Activated CD8-positive, alpha-beta T cell treated with anti-CD3 and anti-CD28 coated beads for 36 hours (primary cell): ENCODE results near the gene TMEM185A. TPM values are rescaled to one million over a fixed set of nuclear protein-coding genes. Genes with fewer than 3 reads are reported as not detected.
"Not testable (repeated sequence)": the region's sequence is repeated elsewhere in the genome, so short reads cannot be mapped to it uniquely, and the experiment has no call there.

ENCODE experiments used
- ATAC-seq: fragments of 200-7000 bp; cut with Tn5 transposase; one replicate; pipeline ENCODE4 v1.10.0; 2021; ENCODE audit warnings: mild to moderate bottlenecking, moderate library complexity
- CTCF ChIA-PET: fragments of 350-600 bp; sonication (Branson Sonifier 250); formaldehyde crosslinking; loops from one replicate; lab custom pipeline; 2021; ENCODE audit warnings: antibody characterized with exemption; lab: Charles Lee
- POLR2A ChIA-PET: fragments of 350-600 bp; sonication (Branson Sonifier 250); formaldehyde crosslinking; loops from one replicate; lab custom pipeline; 2021; ENCODE audit warnings: antibody characterized with exemption; lab: Charles Lee
- DNase-seq: peaks from one replicate; pipeline ENCODE4 v3.0.0-alpha.2; 2020
- H3K27ac Mint-ChIP-seq: one replicate; pipeline ENCODE4 v1.8.0; 2021; ENCODE audit warnings: mild to moderate bottlenecking, mixed read lengths
- H3K27me3 Mint-ChIP-seq: one replicate; pipeline ENCODE4 v1.8.0; 2021; ENCODE audit warnings: mixed read lengths
- H3K36me3 Mint-ChIP-seq: one replicate; pipeline ENCODE4 v1.8.0; 2021; ENCODE audit warnings: low read depth, mixed read lengths
- H3K4me1 Mint-ChIP-seq: one replicate; pipeline ENCODE4 v1.8.0; 2021; ENCODE audit warnings: low read depth, mixed read lengths
- H3K4me3 Mint-ChIP-seq: one replicate; pipeline ENCODE4 v1.8.0; 2021; ENCODE audit warnings: mild to moderate bottlenecking, moderate library complexity, mixed read lengths
- H3K9me3 Mint-ChIP-seq: one replicate; pipeline ENCODE4 v1.8.0; 2021; ENCODE audit warnings: mixed read lengths
- CTCF ChIP-seq: fragments of 200-600 bp; IDR thresholded peaks from one replicate; pipeline ENCODE4 v1.8.0; 2022; ENCODE audit warnings: antibody characterized with exemption, mild to moderate bottlenecking
- intact Hi-C: fragments of 100-400 bp; cut with micrococcal nuclease; formaldehyde crosslinking; loops from one replicate; pipeline ENCODE4 v1.10.0; 2022
- total RNA-seq, 2 experiments: library from RNA; stranded (reverse); gene quantifications; one replicate each; pipeline ENCODE4 v1.2.3, GENCODE V29; 2021

TMEM185A gene
- total RNA-seq, 2 experiments from 2014 or later = 13.2 to 14.6 TPM

- peaks cover 9% of the 10 kb centered on the region for H3K4me1 Mint-ChIP-seq
- TF ChIP-seq CTCF = no peak
- H3K27ac Mint-ChIP-seq = no peak overlapping the region
- ChIA-PET CTCF (no interaction called here), POLR2A (no interaction called here)
- no peak for ATAC-seq
- no peak for DNase-seq
- no peaks in the 10 kb centered on the region for H3K9me3 Mint-ChIP-seq
- H3K4me3 Mint-ChIP-seq = no peak overlapping the region
- intact Hi-C loops = no loop called here
- no peaks in the 10 kb centered on the region for H3K36me3 Mint-ChIP-seq
- H3K27me3 Mint-ChIP-seq = peaks cover 2% of the 10 kb centered on the region
These were observed 61.8 kb downstream of the TMEM185A start for GRCh38 chrX:149569770-149570169.

DNA sequence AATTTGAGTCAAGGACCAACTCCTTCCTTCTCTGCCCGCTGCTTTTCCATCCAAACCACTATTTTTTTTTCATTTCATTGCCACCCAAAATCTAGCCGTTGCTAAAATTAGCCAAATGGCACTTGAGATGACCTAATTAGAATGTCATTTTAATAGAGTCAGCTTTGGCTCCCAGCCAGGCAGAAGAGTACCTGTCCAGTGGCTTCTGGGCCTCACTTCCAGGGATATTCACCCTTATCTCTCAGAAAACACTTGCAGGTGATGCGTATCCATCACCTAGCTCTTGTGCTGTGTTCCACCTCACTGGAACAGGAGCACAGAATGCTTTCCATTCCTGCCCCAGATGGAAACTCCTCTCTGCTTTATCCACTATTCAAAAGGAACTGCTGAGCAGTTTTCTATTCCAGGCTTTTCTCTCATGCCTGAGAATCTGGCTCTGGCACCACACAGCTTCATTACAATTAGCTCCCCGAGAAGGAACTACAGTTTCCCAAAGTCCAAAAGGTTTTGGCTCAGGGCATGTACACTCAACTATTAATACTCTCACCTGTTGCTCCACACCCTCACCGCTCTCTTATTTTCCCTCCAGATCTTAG is 62.8 kb downstream of the TMEM185A start:
- CTCF ChIA-PET = no interaction called here
- Mint-ChIP-seq H3K4me3 (no peak overlapping the region), H3K4me1 (peaks cover 9% of the 10 kb centered on the region), H3K9me3 (no peaks in the 10 kb centered on the region), H3K36me3 (no peaks in the 10 kb centered on the region), H3K27me3 (peaks cover 2% of the 10 kb centered on the region), H3K27ac (no peak overlapping the region)
- intact Hi-C loops = no loop called here
- TF ChIP-seq CTCF = no peak
- POLR2A ChIA-PET = no interaction called here
- no peak for DNase-seq
- ATAC-seq = no peak

DNA sequence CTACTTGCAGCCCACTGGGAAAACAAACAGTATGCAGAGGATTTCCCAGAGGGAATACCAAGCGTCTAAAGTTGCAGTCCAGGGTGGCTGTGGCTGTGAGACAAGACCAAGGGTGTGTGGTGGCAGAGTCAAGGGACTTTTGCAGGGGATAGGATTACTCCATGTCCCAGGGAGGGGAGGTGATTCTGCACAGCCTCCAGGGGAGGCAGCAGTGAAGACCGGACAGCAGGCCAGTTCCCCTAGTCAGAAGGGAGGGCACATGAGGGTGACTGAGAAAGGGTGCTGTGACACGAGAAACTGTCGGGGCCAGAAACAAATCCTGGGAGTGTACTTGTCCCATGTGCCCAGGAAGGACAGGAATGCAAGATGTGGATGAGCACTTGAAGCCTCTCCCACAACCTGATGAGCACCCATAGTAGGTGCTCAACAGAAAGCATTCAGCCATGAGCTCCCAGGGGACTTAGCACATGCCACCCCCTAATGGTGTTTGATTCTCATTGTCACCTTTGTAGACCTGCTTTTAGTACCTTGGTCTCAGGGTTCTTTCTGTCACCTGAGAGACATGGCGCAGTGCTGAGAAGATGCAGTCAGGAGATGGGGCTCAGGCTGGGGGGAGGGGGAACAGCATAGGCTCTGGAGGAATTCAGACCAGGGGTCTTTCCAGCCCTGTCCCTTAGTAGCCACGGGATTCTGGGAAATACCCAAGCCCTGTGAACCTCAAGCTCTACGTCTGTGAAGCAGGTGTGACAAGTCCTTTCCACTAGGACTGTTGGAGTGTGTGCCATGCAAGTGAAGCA is 63.8 kb downstream of the TMEM185A start:
- no peak for TF ChIP-seq CTCF
- ATAC-seq (no peak), DNase-seq (no peak)
- H3K9me3 Mint-ChIP-seq = no peaks in the 10 kb centered on the region
- ChIA-PET CTCF (no interaction called here), POLR2A (no interaction called here)
- no peak overlapping the region for H3K27ac Mint-ChIP-seq
- intact Hi-C loops = no loop called here
- no peaks in the 10 kb centered on the region for H3K36me3 Mint-ChIP-seq
- peaks cover 7% of the 10 kb centered on the region for H3K4me1 Mint-ChIP-seq
- no peak overlapping the region for H3K4me3 Mint-ChIP-seq
- H3K27me3 Mint-ChIP-seq = peaks cover 2% of the 10 kb centered on the region

DNA sequence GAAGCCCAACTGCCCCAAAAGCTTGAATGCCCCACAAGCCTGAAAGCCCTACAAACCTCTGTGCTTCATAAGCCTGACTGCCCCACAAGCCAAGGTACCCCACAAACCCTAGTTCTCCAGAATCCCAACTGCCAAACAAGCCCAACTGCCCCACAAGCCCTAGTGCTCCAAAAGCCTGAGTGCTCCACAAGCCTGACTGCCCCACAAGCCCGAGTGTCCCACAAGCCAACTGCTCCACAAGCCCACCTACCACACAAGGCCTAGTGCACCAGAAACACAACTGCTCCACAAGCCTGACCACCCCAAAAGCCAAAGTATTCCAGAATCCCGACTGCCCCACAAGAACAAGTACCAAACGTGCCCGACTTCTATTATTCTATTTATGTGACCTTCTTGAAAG is 68.2 kb downstream of the TMEM185A start:
- POLR2A ChIA-PET = no interaction called here

DNA sequence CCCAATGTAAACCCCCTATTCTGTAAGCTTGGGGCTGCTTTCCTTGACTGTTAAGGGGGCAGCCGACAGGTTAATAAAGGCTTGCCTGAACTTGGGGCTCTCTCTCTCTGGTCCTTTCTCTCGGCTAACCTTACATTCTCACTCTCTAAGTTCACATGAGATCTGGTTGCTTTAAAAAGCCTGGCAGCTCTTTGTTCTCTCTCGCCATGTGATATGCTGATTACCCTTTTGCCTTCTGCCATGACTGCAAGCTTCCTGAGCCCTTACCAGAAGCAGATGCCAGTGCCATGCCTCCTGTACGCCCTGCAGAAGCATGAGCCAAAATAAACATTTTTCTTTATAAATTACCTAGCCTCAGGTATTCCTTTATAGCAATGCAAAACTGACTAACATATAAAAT is 76.3 kb downstream of the TMEM185A start:
- H3K27ac Mint-ChIP-seq, CTCF ChIA-PET, H3K27me3 Mint-ChIP-seq, intact Hi-C loops, DNase-seq, POLR2A ChIA-PET, H3K36me3 Mint-ChIP-seq, ATAC-seq, H3K4me1 Mint-ChIP-seq, H3K9me3 Mint-ChIP-seq, H3K4me3 Mint-ChIP-seq: not testable (repeated sequence)

More for the DNA sequence above, 68.2 kb downstream of the TMEM185A start:
- TF ChIP-seq CTCF = no peak
- Mint-ChIP-seq H3K4me1 (no peaks in the 10 kb centered on the region), H3K36me3 (no peaks in the 10 kb centered on the region), H3K9me3 (no peaks in the 10 kb centered on the region), H3K27ac (no peak overlapping the region), H3K4me3 (no peak overlapping the region), H3K27me3 (no peaks in the 10 kb centered on the region)
- no peak for DNase-seq
- CTCF ChIA-PET = no interaction called here
- no peak for ATAC-seq
- intact Hi-C loops = no loop called here

DNA sequence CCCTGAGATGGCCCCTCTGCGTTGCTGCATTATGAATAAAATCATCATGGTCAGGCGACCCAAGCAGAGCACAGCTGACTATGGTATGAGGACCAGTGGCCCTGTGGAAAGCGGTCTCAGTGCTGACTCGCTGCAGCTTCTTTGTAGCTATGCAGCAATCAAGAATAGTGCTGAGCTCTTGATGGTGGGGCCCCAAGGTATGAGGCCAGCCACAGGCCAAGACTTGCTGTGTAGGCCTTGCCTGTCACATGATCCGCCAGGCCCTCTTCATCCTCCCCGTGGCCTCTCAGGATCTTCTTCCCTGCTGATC is 79.7 kb downstream of the TMEM185A start:
- intact Hi-C loops, POLR2A ChIA-PET, H3K36me3 Mint-ChIP-seq, H3K9me3 Mint-ChIP-seq, H3K27ac Mint-ChIP-seq, ATAC-seq, H3K4me3 Mint-ChIP-seq, CTCF ChIA-PET, H3K27me3 Mint-ChIP-seq, DNase-seq, H3K4me1 Mint-ChIP-seq: not testable (repeated sequence)

DNA sequence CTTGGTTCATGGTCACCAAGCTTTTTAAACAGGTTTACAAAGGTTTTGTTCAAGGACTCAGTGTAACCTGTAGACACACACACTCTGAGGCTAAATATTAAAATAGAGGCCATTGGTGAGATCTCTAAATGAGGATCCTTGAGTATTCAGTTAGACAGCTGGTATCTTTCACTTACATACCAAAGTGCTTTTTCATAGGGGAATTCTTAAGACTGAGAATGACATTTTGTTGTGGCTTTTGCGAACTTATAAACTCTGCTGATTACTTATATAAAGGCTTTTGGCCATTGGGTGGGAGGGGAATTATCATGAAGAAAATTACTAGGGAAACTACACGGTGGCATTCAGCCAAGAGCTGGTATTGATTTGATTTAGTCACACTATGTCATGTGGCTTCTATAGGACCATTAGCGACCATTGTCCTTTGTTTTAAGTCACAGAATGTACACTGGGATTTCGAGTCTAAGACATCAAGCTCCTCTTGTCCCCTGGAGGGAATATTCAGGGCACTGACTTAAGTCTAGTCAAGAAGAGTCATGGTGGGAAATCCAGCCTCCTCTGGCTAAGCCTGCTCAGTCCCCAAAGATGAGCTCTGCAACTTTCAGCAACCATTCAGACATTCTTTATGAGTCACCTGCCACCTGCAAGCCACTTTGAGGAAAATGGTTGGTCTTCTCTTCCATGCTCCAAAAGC is 80.2 kb downstream of the TMEM185A start:
- DNase-seq, H3K9me3 Mint-ChIP-seq, CTCF ChIA-PET, H3K4me1 Mint-ChIP-seq, POLR2A ChIA-PET, H3K27ac Mint-ChIP-seq, H3K27me3 Mint-ChIP-seq, intact Hi-C loops, H3K4me3 Mint-ChIP-seq, H3K36me3 Mint-ChIP-seq: not testable (repeated sequence)
- peak; percentile 57 for ATAC-seq

DNA sequence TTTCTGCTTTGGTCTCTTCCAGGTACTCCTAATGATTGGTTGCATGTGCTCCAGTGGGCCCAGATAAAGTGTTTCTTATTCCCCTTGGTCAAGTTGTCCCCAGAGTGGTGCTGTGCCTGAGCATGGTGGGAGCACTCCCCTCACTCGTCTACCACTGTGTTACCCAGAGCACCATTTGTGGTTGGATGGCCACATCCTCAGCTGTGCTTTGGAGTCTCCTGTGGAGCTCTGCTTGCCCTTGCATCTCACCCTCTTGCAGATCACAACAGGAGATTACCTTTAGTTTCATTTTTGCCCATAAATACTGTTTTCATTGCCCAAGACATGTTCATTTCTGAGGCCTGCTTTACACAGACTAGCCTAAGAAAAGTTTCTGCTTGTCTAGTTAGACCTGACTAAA is 81.1 kb downstream of the TMEM185A start:
- H3K4me1 Mint-ChIP-seq, CTCF ChIA-PET, H3K36me3 Mint-ChIP-seq, intact Hi-C loops, H3K9me3 Mint-ChIP-seq, H3K27me3 Mint-ChIP-seq, H3K4me3 Mint-ChIP-seq, POLR2A ChIA-PET: not testable (repeated sequence)
- ATAC-seq (peak; percentile 29), DNase-seq (peak; percentile 30)
- H3K27ac Mint-ChIP-seq = peak overlapping the region; percentile 49
